Mesenchymal stem cell (in vitro differentiated cells and primary cell): Measurements from ENCODE around the gene MCM3AP.

Experiments
- DNase-seq: peaks from one replicate; pipeline ENCODE4 v3.0.0-alpha.2; 2013
- H2AFZ ChIP-seq: one replicate; pipeline ENCODE4 v1.6.1; 2013; ENCODE audit warnings: low read depth, mild to moderate bottlenecking, control low read depth, inconsistent platforms, low read length, moderate library complexity
- H2AK5ac ChIP-seq: 2 replicates; pipeline ENCODE4 v1.6.1; 2013; ENCODE audit warnings: low read length, moderate library complexity, mild to moderate bottlenecking, inconsistent platforms; ENCODE audit not compliant: severe bottlenecking
- H2BK120ac ChIP-seq: one replicate; pipeline ENCODE4 v1.6.1; 2013; ENCODE audit warnings: low read depth, mild to moderate bottlenecking, inconsistent platforms, low read length, moderate library complexity
- H2BK12ac ChIP-seq, 2 experiments: one replicate each; pipeline ENCODE4 v1.6.1; 2013; ENCODE audit warnings: inconsistent platforms in 2 of 2, low read length in 2 of 2, mild to moderate bottlenecking in 2 of 2, moderate library complexity in 2 of 2, control low read depth in 1 of 2
- H2BK15ac ChIP-seq: one replicate; pipeline ENCODE4 v1.6.1; 2013; ENCODE audit warnings: mild to moderate bottlenecking, low read depth, inconsistent platforms; ENCODE audit not compliant: poor library complexity, severe bottlenecking
- H2BK5ac ChIP-seq: 2 replicates; pipeline ENCODE4 v1.6.1; 2013; ENCODE audit warnings: low read depth, mild to moderate bottlenecking, low read length, control low read depth, inconsistent platforms; ENCODE audit not compliant: poor library complexity, severe bottlenecking
- H3K14ac ChIP-seq, 2 experiments: one replicate each; pipeline ENCODE4 v1.6.1; 2013; ENCODE audit warnings: inconsistent platforms in 2 of 2, low read length in 2 of 2, control low read depth in 1 of 2, mild to moderate bottlenecking in 1 of 2, moderate library complexity in 1 of 2
- H3K18ac ChIP-seq, 2 experiments: one replicate each; pipeline ENCODE4 v1.6.1; 2013; ENCODE audit warnings: inconsistent platforms in 2 of 2, low read length in 2 of 2, control low read depth in 1 of 2, low read depth in 1 of 2, mild to moderate bottlenecking in 1 of 2
- H3K23ac ChIP-seq, 2 experiments: one replicate each; pipeline ENCODE4 v1.6.1; 2013; ENCODE audit warnings: inconsistent platforms in 2 of 2, low read length in 2 of 2, mild to moderate bottlenecking in 2 of 2, moderate library complexity in 2 of 2, control low read depth in 1 of 2
- H3K27ac ChIP-seq: 2 replicates; pipeline ENCODE4 v1.5.1; 2013; ENCODE audit warnings: mild to moderate bottlenecking, moderate library complexity, low read length, control low read depth, inconsistent platforms; ENCODE audit not compliant: poor library complexity, severe bottlenecking
- H3K27me3 ChIP-seq, 2 experiments: 2 replicates each; pipeline versions ENCODE4 v1.6.1 to v1.7.0; 2013; ENCODE audit warnings: low read length in 2 of 2, mild to moderate bottlenecking in 2 of 2, moderate library complexity in 2 of 2, control low read depth in 1 of 2, inconsistent platforms in 1 of 2; ENCODE audit not compliant: control insufficient read depth in 1 of 2, insufficient read depth in 1 of 2
- H3K36me3 ChIP-seq, 2 experiments: 2 replicates each; pipeline versions ENCODE4 v1.6.1 to v1.7.0; 2013; ENCODE audit warnings: low read length in 2 of 2, control low read depth in 1 of 2, inconsistent platforms in 1 of 2, low read depth in 1 of 2, mild to moderate bottlenecking in 1 of 2; ENCODE audit not compliant: insufficient read depth in 2 of 2, control insufficient read depth in 1 of 2
- H3K4ac ChIP-seq, 2 experiments: one replicate each; pipeline ENCODE4 v1.6.1; 2013; ENCODE audit warnings: inconsistent platforms in 2 of 2, low read length in 2 of 2, mild to moderate bottlenecking in 2 of 2, moderate library complexity in 2 of 2, control low read depth in 1 of 2, low read depth in 1 of 2
- H3K4me1 ChIP-seq: 2 replicates; pipeline ENCODE4 v1.6.1; 2013; ENCODE audit warnings: low read depth, low read length, control low read depth; ENCODE audit not compliant: control insufficient read depth, insufficient read depth
- H3K4me2 ChIP-seq: 2 replicates; pipeline ENCODE4 v1.6.1; 2013; ENCODE audit warnings: low read length, mild to moderate bottlenecking, inconsistent platforms; ENCODE audit not compliant: poor library complexity, severe bottlenecking
- H3K4me3 ChIP-seq, 2 experiments: 2 replicates each; pipeline versions ENCODE4 v1.5.1 to v1.7.0; 2013; ENCODE audit warnings: low read length in 2 of 2, mild to moderate bottlenecking in 2 of 2, control low read depth in 1 of 2, low read depth in 1 of 2; ENCODE audit not compliant: insufficient read depth in 1 of 2
- H3K79me1 ChIP-seq: replicated peaks from 2 replicates; pipeline ENCODE4 v1.6.1; 2013; ENCODE audit warnings: mild to moderate bottlenecking, control low read depth, low read length, inconsistent platforms; ENCODE audit not compliant: poor library complexity, severe bottlenecking
- H3K9ac ChIP-seq: 2 replicates; pipeline ENCODE4 v1.7.0; 2013; ENCODE audit warnings: mild to moderate bottlenecking, low read length, moderate library complexity
- H3K9me3 ChIP-seq: 2 replicates; pipeline ENCODE4 v1.7.0; 2013; ENCODE audit warnings: mild to moderate bottlenecking, low read length; ENCODE audit not compliant: control insufficient read depth
- H4K8ac ChIP-seq: one replicate; pipeline ENCODE4 v1.6.1; 2013; ENCODE audit warnings: inconsistent platforms, mild to moderate bottlenecking, low read length, moderate library complexity
- H4K91ac ChIP-seq: one replicate; pipeline ENCODE4 v1.6.1; 2013; ENCODE audit warnings: mild to moderate bottlenecking, low read length, inconsistent platforms
- WGBS: methylation state at CpG from one replicate; pipeline ENCODE4 v1.1.7; 2013; ENCODE audit warnings: mixed read lengths; 5-methylcytosine and 5-hydroxymethylcytosine counted together

Gene MCM3AP

GRCh38 chr21:46289655-46290179 is 4.3 kb upstream of the MCM3AP start:
- peaks cover 13% of the 10 kb centered on the region for H3K79me1 ChIP-seq
- peak overlapping the region in 1 of 2 experiments; percentile 41 for H3K14ac ChIP-seq
- no peak overlapping the region for H3K18ac ChIP-seq
- no peaks in the 10 kb centered on the region for H3K27me3 ChIP-seq
- peak overlapping the region in 1 of 2 experiments; percentile 96 for H3K23ac ChIP-seq
- peak overlapping the region in 1 of 2 experiments; percentile 49 for H3K4ac ChIP-seq
- H4K91ac ChIP-seq, result no peak overlapping the region
- H4K8ac ChIP-seq, result no peak overlapping the region
- H2AK5ac ChIP-seq, result no peak overlapping the region
- H2BK15ac ChIP-seq, result no peak overlapping the region
- peaks cover 3% of the 10 kb centered on the region for H3K4me1 ChIP-seq
- DNase-seq, result no peak
- H3K4me2 ChIP-seq, result no peak overlapping the region
- H2BK5ac ChIP-seq, result no peak overlapping the region
- no peak overlapping the region for H3K27ac ChIP-seq
- no peaks in the 10 kb centered on the region for H3K9me3 ChIP-seq
- no peak overlapping the region for H2BK120ac ChIP-seq
- H2BK12ac ChIP-seq, result no peak overlapping the region
- no peak overlapping the region for H2AFZ ChIP-seq
- H3K4me3 ChIP-seq, result no peak overlapping the region
- peaks cover 10 to 24% of the 10 kb centered on the region in 2 experiments for H3K36me3 ChIP-seq
- 78% methylated on average over 6 of the region's 6 CpGs for WGBS
- H3K9ac ChIP-seq, result no peak overlapping the region

- Histone ChIP-seq H2BK120ac (no peak overlapping the region), H3K36me3 (peaks cover 18 to 43% of the 10 kb centered on the region in 2 experiments), H2AK5ac (no peak overlapping the region), H3K9ac (peak overlapping the region; percentile 96), H2AFZ (no peak overlapping the region), H3K23ac (no peak overlapping the region), H3K27ac (no peak overlapping the region), H3K4me1 (peaks cover 10% of the 10 kb centered on the region), H4K8ac (peak overlapping the region; percentile 7), H3K27me3 (no peaks in the 10 kb centered on the region), H3K79me1 (peaks cover 20% of the 10 kb centered on the region), H3K14ac (no peak overlapping the region), H3K4me2 (no peak overlapping the region), H2BK5ac (no peak overlapping the region), H3K4ac (no peak overlapping the region), H2BK15ac (no peak overlapping the region), H4K91ac (no peak overlapping the region), H3K9me3 (no peaks in the 10 kb centered on the region), H3K4me3 (peak overlapping the region in 1 of 2 experiments; percentile 85), H3K18ac (no peak overlapping the region), H2BK12ac (no peak overlapping the region)
- no peak for DNase-seq
- 93% methylated on average over 9 of the region's 10 CpGs for WGBS
Observed at GRCh38 chr21:46287541-46287940, 2.1 kb upstream of the MCM3AP start.

- WGBS, result 1% methylated on average over 9 of the region's 16 CpGs
- no peak overlapping the region for H3K23ac ChIP-seq
- H3K79me1 ChIP-seq, result peaks cover 20% of the 10 kb centered on the region
Observed at GRCh38 chr21:46286648-46287002, 1.2 kb upstream of the MCM3AP start.

GRCh38 chr21:46285761-46286647 is 593 bp upstream of the MCM3AP start, which contains the start of gene YBEY:
Gene YBEY, plus strand, starts transcription at chr21:46286342. Its CDS starts 572 bp downstream, at chr21:46286914.
- Histone ChIP-seq H3K4me3 (peak within 1 kb of the TSS; percentile 85 to 97), H2BK15ac (peak within 1 kb of the TSS; percentile 83), H3K9ac (peak within 1 kb of the TSS; percentile 96), H4K8ac (peak within 1 kb of the TSS; percentile 96), H3K23ac (peak within 1 kb of the TSS in 1 of 2 experiments; percentile 20), H3K18ac (peak within 1 kb of the TSS; percentile 95 to 97), H3K27me3 (no peaks in the 10 kb centered on the region), H3K79me1 (peaks cover 16% of the 10 kb centered on the region), H2AK5ac (no peak within 1 kb of the TSS), H3K4ac (peak within 1 kb of the TSS; percentile 91 to 97), H3K9me3 (no peaks in the 10 kb centered on the region), H2BK5ac (peak within 1 kb of the TSS; percentile 96), H4K91ac (peak within 1 kb of the TSS; percentile 90), H3K4me2 (peak within 1 kb of the TSS; percentile 82), H3K4me1 (peaks cover 15% of the 10 kb centered on the region), H2AFZ (peak within 1 kb of the TSS; percentile 91), H3K27ac (peak within 1 kb of the TSS; percentile 96), H2BK120ac (peak within 1 kb of the TSS; percentile 99), H3K36me3 (peaks cover 11 to 41% of the 10 kb centered on the region in 2 experiments), H2BK12ac (no peak within 1 kb of the TSS), H3K14ac (peak within 1 kb of the TSS; percentile 57 to 98)
- under 1% methylated on average over 80 of the region's 105 CpGs for WGBS
- DNase-seq, result peak; percentile 95

More at GRCh38 chr21:46286648-46287002, 1.2 kb upstream of the MCM3AP start:
- peak overlapping the region; percentile 85 to 97 for H3K4me3 ChIP-seq
- H3K4me2 ChIP-seq, result peak overlapping the region; percentile 45
- no peak overlapping the region for H4K8ac ChIP-seq
- H3K4ac ChIP-seq, result peak overlapping the region in 1 of 2 experiments; percentile 17
- no peak overlapping the region for H2AFZ ChIP-seq
- no peaks in the 10 kb centered on the region for H3K27me3 ChIP-seq
- no peak overlapping the region for H3K14ac ChIP-seq
- no peak overlapping the region for H2BK15ac ChIP-seq
- peak overlapping the region; percentile 79 for H2BK120ac ChIP-seq
- H4K91ac ChIP-seq, result no peak overlapping the region
- peaks cover 15% of the 10 kb centered on the region for H3K4me1 ChIP-seq
- H3K27ac ChIP-seq, result peak overlapping the region; percentile 96
- no peak for DNase-seq
- no peaks in the 10 kb centered on the region for H3K9me3 ChIP-seq
- H3K36me3 ChIP-seq, result peaks cover 15 to 42% of the 10 kb centered on the region in 2 experiments
- H2AK5ac ChIP-seq, result no peak overlapping the region
- H2BK12ac ChIP-seq, result no peak overlapping the region
- H3K18ac ChIP-seq, result peak overlapping the region in 1 of 2 experiments; percentile 6
- no peak overlapping the region for H2BK5ac ChIP-seq
- peak overlapping the region; percentile 96 for H3K9ac ChIP-seq
